ENCODE measurements around the gene FDCSP.
"Not testable (repeated sequence)": the region's sequence is repeated elsewhere in the genome, so short reads cannot be mapped to it uniquely, and the experiment has no call there.

The FDCSP gene

GRCh38 chr4:70225824-70226223 is at the start of gene FDCSP:
Gene FDCSP (plus strand): TSS chr4:70226124. CDS start chr4:70231195, 5,071 bp downstream.
- no peak for DNase-seq

- DNase-seq, result no peak
These were observed 48.8 kb upstream of the FDCSP start for GRCh38 chr4:70177090-70177489.

- DNase-seq, result no peak
These were observed 47.8 kb upstream of the FDCSP start for GRCh38 chr4:70178075-70178660.

GRCh38 chr4:70179811-70180210 is 46.1 kb upstream of the FDCSP start:
- DNase-seq, result no peak

- DNase-seq, result no peak
These were observed 44.1 kb upstream of the FDCSP start for GRCh38 chr4:70181864-70182263.

- no peak for DNase-seq
These were observed 43.3 kb upstream of the FDCSP start for GRCh38 chr4:70182517-70183167.

GRCh38 chr4:70183168-70183939 is 42.6 kb upstream of the FDCSP start:
- DNase-seq, result peak; percentile 72

GRCh38 chr4:70183940-70184246 is 42.0 kb upstream of the FDCSP start:
- DNase-seq, result no peak

GRCh38 chr4:70187216-70187615 is 38.7 kb upstream of the FDCSP start:
- no peak for DNase-seq

- DNase-seq, result no peak
These were observed 35.3 kb upstream of the FDCSP start for GRCh38 chr4:70190579-70190978.

- no peak for DNase-seq
These were observed 34.3 kb upstream of the FDCSP start for GRCh38 chr4:70191647-70192046.

GRCh38 chr4:70192895-70193294 is 33.0 kb upstream of the FDCSP start:
- DNase-seq, result no peak

GRCh38 chr4:70195425-70195824 is 30.5 kb upstream of the FDCSP start, which contains the start of gene ODAM:
Gene ODAM (plus strand): TSS chr4:70195725. CDS start chr4:70196544, 819 bp downstream.
- DNase-seq, result no peak

- DNase-seq, result no peak
These were observed 29.1 kb upstream of the FDCSP start for GRCh38 chr4:70196857-70197256.

GRCh38 chr4:70197842-70198241 is 28.1 kb upstream of the FDCSP start:
- DNase-seq, result no peak

GRCh38 chr4:70203601-70204000 is 22.3 kb upstream of the FDCSP start:
- no peak for DNase-seq

GRCh38 chr4:70212752-70213151 is 13.2 kb upstream of the FDCSP start:
- DNase-seq, result not testable (repeated sequence)

- DNase-seq, result not testable (repeated sequence)
These were observed 9.8 kb upstream of the FDCSP start for GRCh38 chr4:70216109-70216508.

GRCh38 chr4:70216550-70216949 is 9.4 kb upstream of the FDCSP start:
- not testable (repeated sequence) for DNase-seq

GRCh38 chr4:70221389-70221788 is 4.5 kb upstream of the FDCSP start:
- DNase-seq, result not testable (repeated sequence)

GRCh38 chr4:70221818-70222217 is 4.1 kb upstream of the FDCSP start:
- not testable (repeated sequence) for DNase-seq

- DNase-seq, result no peak
These were observed 10.2 kb downstream of the FDCSP start for GRCh38 chr4:70236125-70236524.

GRCh38 chr4:70239131-70239883 is 13.4 kb downstream of the FDCSP start:
- DNase-seq, result peak; percentile 4

Data from DMS53 (cell line).